ENCODE measurements around the gene EFCAB14.
"Not testable (repeated sequence)": the region's sequence is repeated elsewhere in the genome, so short reads cannot be mapped to it uniquely, and the experiment has no call there.

EFCAB14 gene

GRCh38 chr1:46684670-46685069 is 34.2 kb downstream of the EFCAB14 start:
- no peak for DNase-seq (ENCODE audit: low read depth, low spot score)

- DNase-seq (ENCODE audit: low read depth, low spot score), result no peak
These were observed 36.9 kb downstream of the EFCAB14 start for GRCh38 chr1:46682064-46682463.

GRCh38 chr1:46681333-46682034 is 37.4 kb downstream of the EFCAB14 start:
- DNase-seq (ENCODE audit: low read depth, low spot score), result no peak

- DNase-seq (ENCODE audit: low read depth, low spot score), result no peak
These were observed 38.9 kb downstream of the EFCAB14 start for GRCh38 chr1:46679789-46680573.

GRCh38 chr1:46677339-46677738 is 41.6 kb downstream of the EFCAB14 start:
- DNase-seq (ENCODE audit: low read depth, low spot score), result no peak

GRCh38 chr1:46676531-46676930 is 42.4 kb downstream of the EFCAB14 start:
- no peak for DNase-seq (ENCODE audit: low read depth, low spot score)

- no peak for DNase-seq (ENCODE audit: low read depth, low spot score)
These were observed 43.2 kb downstream of the EFCAB14 start for GRCh38 chr1:46675549-46676314.

GRCh38 chr1:46673749-46674182 is 45.1 kb downstream of the EFCAB14 start:
- DNase-seq (ENCODE audit: low read depth, low spot score), result no peak

GRCh38 chr1:46672696-46673095 is 46.2 kb downstream of the EFCAB14 start:
- DNase-seq (ENCODE audit: low read depth, low spot score), result no peak

GRCh38 chr1:46671554-46671953 is 47.4 kb downstream of the EFCAB14 start, which contains the start of gene TEX38:
Gene TEX38 (plus strand): TSS chr1:46671854. CDS start chr1:46671935, 81 bp downstream.
- DNase-seq (ENCODE audit: low read depth, low spot score), result no peak

GRCh38 chr1:46670134-46670533 is 48.8 kb downstream of the EFCAB14 start:
- no peak for DNase-seq (ENCODE audit: low read depth, low spot score)

- no peak for DNase-seq (ENCODE audit: low read depth, low spot score)
These were observed 50.8 kb downstream of the EFCAB14 start, which contains the start of gene ATPAF1 for GRCh38 chr1:46667782-46668760. Gene ATPAF1 (minus strand): TSS chr1:46668364. CDS start chr1:46668322, 42 bp downstream.

- no peak for DNase-seq (ENCODE audit: low read depth, low spot score)
These were observed 52.9 kb downstream of the EFCAB14 start for GRCh38 chr1:46665983-46666382.

- not testable (repeated sequence) for DNase-seq (ENCODE audit: low read depth, low spot score)
These were observed 56.0 kb downstream of the EFCAB14 start for GRCh38 chr1:46662919-46663318.

- not testable (repeated sequence) for DNase-seq (ENCODE audit: low read depth, low spot score)
These were observed 58.8 kb downstream of the EFCAB14 start for GRCh38 chr1:46660116-46660515.

GRCh38 chr1:46659307-46659870 is 59.5 kb downstream of the EFCAB14 start:
- no peak for DNase-seq (ENCODE audit: low read depth, low spot score)

- DNase-seq (ENCODE audit: low read depth, low spot score), result no peak
These were observed 61.1 kb downstream of the EFCAB14 start for GRCh38 chr1:46657775-46658174.

GRCh38 chr1:46656643-46657042 is 62.3 kb downstream of the EFCAB14 start:
- no peak for DNase-seq (ENCODE audit: low read depth, low spot score)

- no peak for DNase-seq (ENCODE audit: low read depth, low spot score)
These were observed 63.1 kb downstream of the EFCAB14 start for GRCh38 chr1:46655848-46656247.

- DNase-seq (ENCODE audit: low read depth, low spot score), result not testable (repeated sequence)
These were observed 64.2 kb downstream of the EFCAB14 start for GRCh38 chr1:46654698-46655097.

Data from smooth muscle cell of the brain vasculature (primary cell).